WERI-Rb-1 (cell line): ENCODE data around the gene LRRIQ1.
A peak's percentile ranks its signal among the peaks of the same experiment; 100 is the strongest.

Source experiments
- DNase-seq: peaks from one replicate; pipeline ENCODE4 v3.0.0-alpha.2; 2020
- H3K27ac ChIP-seq: fragments of 250-450 bp; sonication (Bioruptor Pico); 2 replicates; pipeline ENCODE4 v1.5.1; 2020; ENCODE audit warnings: mild to moderate bottlenecking, moderate library complexity
- H3K27me3 ChIP-seq: fragments of 250-450 bp; sonication (Bioruptor Pico); 2 replicates; pipeline ENCODE4 v1.5.1; 2021; ENCODE audit warnings: mild to moderate bottlenecking, low read depth, moderate library complexity; ENCODE audit not compliant: insufficient read depth, severe bottlenecking
- H3K36me3 ChIP-seq: fragments of 250-450 bp; sonication (Bioruptor Pico); 2 replicates; pipeline ENCODE4 v1.5.1; 2020; ENCODE audit warnings: mild to moderate bottlenecking, moderate library complexity
- H3K4me3 ChIP-seq: 2 replicates; pipeline ENCODE4 v1.5.1; 2011; ENCODE audit warnings: low read depth, mild to moderate bottlenecking, control low read depth, low read length
- H3K9me3 ChIP-seq: fragments of 250-450 bp; sonication (Bioruptor Pico); 2 replicates; pipeline ENCODE4 v1.5.1; 2021; ENCODE audit warnings: mild to moderate bottlenecking, moderate library complexity; ENCODE audit not compliant: severe bottlenecking
- TF ChIP-seq, protein P1 (sequence below): IDR thresholded peaks from 2 replicates; pipeline ENCODE4 v1.5.1; 2011; ENCODE audit warnings: low read depth, mild to moderate bottlenecking, control low read depth, inconsistent platforms, low read length

The LRRIQ1 gene

GRCh38 chr12:85036733-85037132, 582 bp downstream of the LRRIQ1 start:
- H3K27ac ChIP-seq: peak overlapping the region; percentile 41; the same call in 1 of the 2 replicates
- H3K27me3 ChIP-seq: no peaks in the 10 kb centered on the region
- H3K9me3 ChIP-seq: no peaks in the 10 kb centered on the region
- DNase-seq: no peak
- TF ChIP-seq, protein P1, sequence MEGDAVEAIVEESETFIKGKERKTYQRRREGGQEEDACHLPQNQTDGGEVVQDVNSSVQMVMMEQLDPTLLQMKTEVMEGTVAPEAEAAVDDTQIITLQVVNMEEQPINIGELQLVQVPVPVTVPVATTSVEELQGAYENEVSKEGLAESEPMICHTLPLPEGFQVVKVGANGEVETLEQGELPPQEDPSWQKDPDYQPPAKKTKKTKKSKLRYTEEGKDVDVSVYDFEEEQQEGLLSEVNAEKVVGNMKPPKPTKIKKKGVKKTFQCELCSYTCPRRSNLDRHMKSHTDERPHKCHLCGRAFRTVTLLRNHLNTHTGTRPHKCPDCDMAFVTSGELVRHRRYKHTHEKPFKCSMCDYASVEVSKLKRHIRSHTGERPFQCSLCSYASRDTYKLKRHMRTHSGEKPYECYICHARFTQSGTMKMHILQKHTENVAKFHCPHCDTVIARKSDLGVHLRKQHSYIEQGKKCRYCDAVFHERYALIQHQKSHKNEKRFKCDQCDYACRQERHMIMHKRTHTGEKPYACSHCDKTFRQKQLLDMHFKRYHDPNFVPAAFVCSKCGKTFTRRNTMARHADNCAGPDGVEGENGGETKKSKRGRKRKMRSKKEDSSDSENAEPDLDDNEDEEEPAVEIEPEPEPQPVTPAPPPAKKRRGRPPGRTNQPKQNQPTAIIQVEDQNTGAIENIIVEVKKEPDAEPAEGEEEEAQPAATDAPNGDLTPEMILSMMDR: no peak
- no peaks in the 10 kb centered on the region for H3K36me3 ChIP-seq
- peak overlapping the region; percentile 81 for H3K4me3 ChIP-seq

- Histone ChIP-seq H3K27ac (no peak overlapping the region), H3K4me3 (no peak overlapping the region), H3K9me3 (no peaks in the 10 kb centered on the region), H3K36me3 (no peaks in the 10 kb centered on the region), H3K27me3 (no peaks in the 10 kb centered on the region)
- TF ChIP-seq, protein P1: no peak
- no peak for DNase-seq
Observed at GRCh38 chr12:85041395-85041794, 5.2 kb downstream of the LRRIQ1 start.

GRCh38 chr12:85043829-85044228, 7.7 kb downstream of the LRRIQ1 start:
- H3K27ac ChIP-seq: no peak overlapping the region
- H3K4me3 ChIP-seq: no peak overlapping the region
- TF ChIP-seq, protein P1: no peak
- H3K27me3 ChIP-seq: no peaks in the 10 kb centered on the region
- H3K36me3 ChIP-seq: no peaks in the 10 kb centered on the region
- H3K9me3 ChIP-seq: no peaks in the 10 kb centered on the region
- no peak for DNase-seq

GRCh38 chr12:85057370-85057963, 21.3 kb downstream of the LRRIQ1 start:
- Histone ChIP-seq H3K36me3 (no peaks in the 10 kb centered on the region), H3K27ac (no peak overlapping the region), H3K4me3 (no peak overlapping the region), H3K27me3 (no peaks in the 10 kb centered on the region), H3K9me3 (no peaks in the 10 kb centered on the region)
- TF ChIP-seq, protein P1: peak; percentile 66
- peak; percentile 41 for DNase-seq

GRCh38 chr12:85058339-85058738, 22.2 kb downstream of the LRRIQ1 start:
- Histone ChIP-seq H3K4me3 (no peak overlapping the region), H3K27me3 (no peaks in the 10 kb centered on the region), H3K27ac (no peak overlapping the region), H3K36me3 (no peaks in the 10 kb centered on the region), H3K9me3 (no peaks in the 10 kb centered on the region)
- TF ChIP-seq, protein P1: no peak
- DNase-seq: no peak

DNA sequence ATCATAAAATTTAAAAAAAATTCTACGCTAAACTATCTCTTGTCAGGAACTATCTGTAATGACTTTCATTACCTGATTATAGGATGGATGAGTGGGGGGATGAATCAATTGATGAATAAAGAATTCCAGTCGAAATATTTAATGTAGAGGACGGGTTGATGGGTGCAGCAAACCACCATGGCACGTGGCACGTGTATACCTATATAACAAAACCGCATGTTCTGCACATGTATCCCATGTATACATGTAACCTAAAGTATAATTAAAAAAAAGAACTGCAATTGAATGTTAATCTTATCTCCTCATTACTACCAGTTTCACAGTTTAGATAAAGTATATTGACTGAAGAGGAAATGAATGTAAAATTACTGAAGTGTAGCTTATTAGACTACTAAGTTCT, 23.4 kb downstream of the LRRIQ1 start:
- TF ChIP-seq, protein P1: no peak
- no peaks in the 10 kb centered on the region for H3K27me3 ChIP-seq
- H3K4me3 ChIP-seq: no peak overlapping the region
- no peaks in the 10 kb centered on the region for H3K36me3 ChIP-seq
- no peak for DNase-seq
- H3K27ac ChIP-seq: no peak overlapping the region
- no peaks in the 10 kb centered on the region for H3K9me3 ChIP-seq
